Smooth muscle cell (in vitro differentiated cells): Measurements from ENCODE around the gene CAMK1. TPM values are rescaled to one million over a fixed set of nuclear protein-coding genes. Genes with fewer than 3 reads are reported as not detected.

Source experiments
- DNase-seq: peaks from one replicate; lab custom pipeline; 2025; ENCODE audit not compliant: unreplicated experiment; lab: John Stamatoyannopoulos, UW
- H2AFZ ChIP-seq: fragments of 200-600 bp; sonication (generic); 2 replicates; pipeline ENCODE4 v1.6.0; 2016; ENCODE audit warnings: antibody characterized with exemption, low read depth, mild to moderate bottlenecking
- H3F3A ChIP-seq: fragments of 200-600 bp; sonication (generic); 2 replicates; pipeline ENCODE4 v1.6.0; 2017; ENCODE audit warnings: antibody characterized with exemption, low read depth
- H3K27ac ChIP-seq: fragments of 200-600 bp; sonication (generic); 2 replicates; pipeline ENCODE4 v1.5.1; 2016; ENCODE audit warnings: low read depth, mild to moderate bottlenecking
- H3K27me3 ChIP-seq: fragments of 200-600 bp; sonication (generic); 2 replicates; pipeline ENCODE4 v1.6.1; 2016; ENCODE audit warnings: low read depth, mild to moderate bottlenecking
- H3K36me3 ChIP-seq: fragments of 200-600 bp; sonication (generic); 2 replicates; pipeline ENCODE4 v1.5.1; 2016; ENCODE audit warnings: low read depth
- H3K4me1 ChIP-seq: fragments of 200-600 bp; sonication (generic); 2 replicates; pipeline ENCODE4 v1.5.1; 2016; ENCODE audit warnings: low read depth
- H3K4me2 ChIP-seq: fragments of 200-600 bp; sonication (generic); 2 replicates; pipeline ENCODE4 v1.6.0; 2016; ENCODE audit warnings: mild to moderate bottlenecking
- H3K4me3 ChIP-seq: fragments of 200-600 bp; sonication (generic); 2 replicates; pipeline ENCODE4 v1.5.1; 2016; ENCODE audit warnings: mild to moderate bottlenecking
- H3K79me2 ChIP-seq: fragments of 200-600 bp; sonication (generic); 2 replicates; pipeline ENCODE4 v1.6.0; 2016; ENCODE audit warnings: low read depth, mild to moderate bottlenecking
- H3K9ac ChIP-seq: fragments of 200-600 bp; sonication (generic); 2 replicates; pipeline ENCODE4 v1.6.0; 2016; ENCODE audit warnings: low read depth
- H3K9me3 ChIP-seq: fragments of 200-600 bp; sonication (generic); replicated peaks from 2 replicates; pipeline ENCODE4 v1.5.1; 2016; ENCODE audit warnings: low read depth
- H4K20me1 ChIP-seq: fragments of 200-600 bp; sonication (generic); 2 replicates; pipeline ENCODE4 v1.6.0; 2016; ENCODE audit warnings: low read depth
- WGBS: methylation state at CpG from one replicate; pipeline ENCODE4 v1.1.7; 2016; ENCODE audit warnings: low lambda C conversion rate; 5-methylcytosine and 5-hydroxymethylcytosine counted together
- polyA plus RNA-seq: library from polyadenylated mRNA; unstranded; fragments of >200 nt; fragmentation: Nextera tagmentation; extraction: Ambion mirVana; gene quantifications from 2 replicates; pipeline ENCODE4 v1.2.1, GENCODE V29; 2016
- total RNA-seq: library from RNA; depleted of rRNA; stranded (reverse); fragments of >200 nt; gene quantifications from 2 replicates; pipeline ENCODE4 v1.2.3, GENCODE V29; 2014
- TF ChIP-seq, protein P1 (sequence below): fragments of 200-600 bp; sonication (generic); IDR thresholded peaks from 2 replicates; pipeline ENCODE4 v1.5.1; 2017; ENCODE audit warnings: borderline replicate concordance, mild to moderate bottlenecking, antibody characterized with exemption; ENCODE audit not compliant: insufficient read depth, poor library complexity, severe bottlenecking

CAMK1 gene
- total and polyA plus RNA-seq, 2 experiments from 2014 or later, result 6.3 to 6.4 TPM

- Histone ChIP-seq H3K9ac (no peak overlapping the region), H3K4me3 (no peak overlapping the region), H3K4me1 (no peaks in the 10 kb centered on the region), H2AFZ (no peak overlapping the region), H3K4me2 (no peak overlapping the region), H3K9me3 (no peaks in the 10 kb centered on the region), H4K20me1 (peaks cover 14% of the 10 kb centered on the region), H3F3A (no peaks in the 10 kb centered on the region), H3K36me3 (peaks cover 7% of the 10 kb centered on the region), H3K27me3 (no peaks in the 10 kb centered on the region), H3K27ac (no peak overlapping the region), H3K79me2 (peaks cover 25% of the 10 kb centered on the region)
- TF ChIP-seq, protein P1, sequence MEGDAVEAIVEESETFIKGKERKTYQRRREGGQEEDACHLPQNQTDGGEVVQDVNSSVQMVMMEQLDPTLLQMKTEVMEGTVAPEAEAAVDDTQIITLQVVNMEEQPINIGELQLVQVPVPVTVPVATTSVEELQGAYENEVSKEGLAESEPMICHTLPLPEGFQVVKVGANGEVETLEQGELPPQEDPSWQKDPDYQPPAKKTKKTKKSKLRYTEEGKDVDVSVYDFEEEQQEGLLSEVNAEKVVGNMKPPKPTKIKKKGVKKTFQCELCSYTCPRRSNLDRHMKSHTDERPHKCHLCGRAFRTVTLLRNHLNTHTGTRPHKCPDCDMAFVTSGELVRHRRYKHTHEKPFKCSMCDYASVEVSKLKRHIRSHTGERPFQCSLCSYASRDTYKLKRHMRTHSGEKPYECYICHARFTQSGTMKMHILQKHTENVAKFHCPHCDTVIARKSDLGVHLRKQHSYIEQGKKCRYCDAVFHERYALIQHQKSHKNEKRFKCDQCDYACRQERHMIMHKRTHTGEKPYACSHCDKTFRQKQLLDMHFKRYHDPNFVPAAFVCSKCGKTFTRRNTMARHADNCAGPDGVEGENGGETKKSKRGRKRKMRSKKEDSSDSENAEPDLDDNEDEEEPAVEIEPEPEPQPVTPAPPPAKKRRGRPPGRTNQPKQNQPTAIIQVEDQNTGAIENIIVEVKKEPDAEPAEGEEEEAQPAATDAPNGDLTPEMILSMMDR, result no peak
- DNase-seq, result no peak
- 96% methylated on average over 15 of the region's 15 CpGs for WGBS
Measured at GRCh38 chr3:9739181-9739580, 30.6 kb downstream of the CAMK1 start.

- Histone ChIP-seq H3K27me3 (no peaks in the 10 kb centered on the region), H3K36me3 (peaks cover 7% of the 10 kb centered on the region), H3K4me2 (no peak overlapping the region), H3K9me3 (no peaks in the 10 kb centered on the region), H3K4me1 (peaks cover 8% of the 10 kb centered on the region), H3K79me2 (peaks cover 48% of the 10 kb centered on the region), H3K4me3 (no peak overlapping the region), H3K27ac (no peak overlapping the region), H4K20me1 (peaks cover 34% of the 10 kb centered on the region), H2AFZ (no peak overlapping the region), H3F3A (no peaks in the 10 kb centered on the region), H3K9ac (no peak overlapping the region)
- no peak for DNase-seq
- TF ChIP-seq, protein P1, result no peak
- 94% methylated on average over 2 of the region's 2 CpGs for WGBS
Measured at GRCh38 chr3:9736831-9737230, 32.9 kb downstream of the CAMK1 start.

- DNase-seq, result no peak
- Histone ChIP-seq H3K9ac (peak overlapping the region; percentile 100), H3K79me2 (peaks cover 51% of the 10 kb centered on the region), H3K4me1 (peaks cover 15% of the 10 kb centered on the region), H3K9me3 (no peaks in the 10 kb centered on the region), H3K4me2 (peak overlapping the region; percentile 95), H2AFZ (no peak overlapping the region), H3F3A (no peaks in the 10 kb centered on the region), H4K20me1 (peaks cover 30% of the 10 kb centered on the region), H3K36me3 (peaks cover 3% of the 10 kb centered on the region), H3K27ac (no peak overlapping the region), H3K4me3 (peak overlapping the region; percentile 89), H3K27me3 (no peaks in the 10 kb centered on the region)
- 64% methylated on average over 7 of the region's 7 CpGs for WGBS
- TF ChIP-seq, protein P1, result no peak
Measured at GRCh38 chr3:9732740-9733115, 37.0 kb downstream of the CAMK1 start.

DNA sequence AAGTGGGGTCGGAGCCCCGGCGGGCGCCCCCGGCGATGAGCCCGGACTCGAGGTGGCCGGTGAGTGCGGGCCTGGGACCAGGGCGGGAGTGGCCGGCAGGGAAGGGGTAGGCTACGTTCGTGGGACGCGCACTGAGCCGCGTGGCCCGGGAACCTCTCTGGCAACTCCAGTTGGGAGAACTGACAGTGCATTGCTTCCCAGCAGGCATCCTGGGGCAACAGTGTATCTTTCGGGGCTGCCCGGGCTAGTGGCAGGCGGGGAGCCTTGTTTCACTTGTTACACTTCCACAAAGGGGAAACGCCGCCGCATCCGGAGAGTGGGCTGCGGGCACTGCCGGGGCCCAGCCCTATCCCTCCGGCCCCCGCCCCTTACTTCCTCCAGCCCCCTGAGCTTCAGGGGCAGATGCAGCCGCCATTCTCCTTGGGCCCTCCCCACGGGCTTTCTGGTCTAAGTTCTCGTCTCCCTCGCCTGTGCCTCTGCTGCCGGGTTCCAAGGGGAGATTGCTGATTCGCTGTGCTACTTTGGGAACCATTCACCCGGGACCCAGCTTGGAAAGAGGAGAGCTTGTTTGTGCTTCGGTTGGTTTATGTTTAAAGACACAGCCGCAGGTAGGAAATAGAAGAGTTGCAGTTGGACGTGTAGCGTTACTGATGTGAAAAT is 37.5 kb downstream of the CAMK1 start:
- Histone ChIP-seq H2AFZ (peak overlapping the region; percentile 96), H3K4me2 (peak overlapping the region; percentile 95), H3K9me3 (no peaks in the 10 kb centered on the region), H3K9ac (peak overlapping the region; percentile 100), H3K4me3 (peak overlapping the region; percentile 89), H3K27ac (peak overlapping the region; percentile 99), H3K27me3 (no peaks in the 10 kb centered on the region), H3K4me1 (peaks cover 15% of the 10 kb centered on the region), H3F3A (no peaks in the 10 kb centered on the region), H4K20me1 (peaks cover 26% of the 10 kb centered on the region), H3K79me2 (peaks cover 48% of the 10 kb centered on the region), H3K36me3 (peaks cover 3% of the 10 kb centered on the region)
- TF ChIP-seq, protein P1, result no peak
- 7% methylated on average over 31 of the region's 41 CpGs for WGBS
- DNase-seq, result no peak
